ENCODE data around the gene MBD6. TPM values are rescaled to one million over a fixed set of nuclear protein-coding genes. Genes with fewer than 3 reads are reported as not detected.
"Not testable (repeated sequence)": the region's sequence is repeated elsewhere in the genome, so short reads cannot be mapped to it uniquely, and the experiment has no call there.

The MBD6 gene
- total RNA-seq, 1 donor from 2014 or later: 93.1 TPM

DNA sequence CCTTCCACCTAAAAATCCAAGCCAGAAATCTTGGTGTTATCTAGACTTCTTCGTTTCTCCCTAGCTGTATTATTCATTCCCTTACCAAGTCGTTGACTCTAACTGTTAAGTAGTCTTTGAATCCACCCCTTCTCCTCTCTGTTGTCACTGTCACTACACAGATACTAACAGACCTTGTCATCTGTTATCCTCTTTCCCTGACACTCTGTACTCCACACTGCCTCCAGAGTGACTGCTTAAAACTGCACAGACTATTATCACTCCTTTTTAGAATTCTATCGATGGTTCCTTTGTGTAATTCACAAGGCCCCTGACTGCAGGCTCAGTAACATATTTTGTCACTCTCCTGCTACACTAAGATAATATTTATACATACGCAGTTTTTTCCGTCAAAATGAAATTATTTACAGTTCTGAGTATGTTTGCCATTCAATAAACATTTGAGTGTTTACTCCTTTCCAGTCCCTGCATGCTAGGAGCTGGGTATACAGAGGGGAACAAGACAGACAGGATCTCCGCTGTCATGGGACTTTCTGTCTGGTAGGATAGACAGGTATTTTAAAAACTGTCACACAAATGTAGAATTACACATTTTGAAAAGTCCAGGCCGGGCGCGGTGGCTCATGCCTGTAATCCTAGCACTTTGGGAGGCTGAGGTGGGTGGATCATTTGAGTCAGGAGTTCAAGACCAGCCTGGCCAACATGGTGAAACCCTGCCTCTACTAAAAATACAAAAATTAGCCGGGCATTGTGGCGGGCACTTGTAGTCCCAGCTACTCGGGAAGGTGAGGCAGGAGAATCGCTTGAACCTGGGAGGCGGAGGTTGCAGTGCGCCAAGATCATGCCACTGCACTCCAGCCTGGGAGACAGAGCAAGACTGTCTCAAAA lies 31.0 kb upstream of the MBD6 start:
- Histone ChIP-seq H3K9me3 (no peaks in the 10 kb centered on the region), H3K4me1 (peaks cover 15% of the 10 kb centered on the region), H3K4me3 (no peak overlapping the region), H3K27ac (no peak overlapping the region), H3K27me3 (ENCODE audit: low read depth) (no peaks in the 10 kb centered on the region), H3K36me3 (peaks cover 54% of the 10 kb centered on the region)
- ATAC-seq: no peak
- DNase-seq: no peak
- TF ChIP-seq, protein P1, sequence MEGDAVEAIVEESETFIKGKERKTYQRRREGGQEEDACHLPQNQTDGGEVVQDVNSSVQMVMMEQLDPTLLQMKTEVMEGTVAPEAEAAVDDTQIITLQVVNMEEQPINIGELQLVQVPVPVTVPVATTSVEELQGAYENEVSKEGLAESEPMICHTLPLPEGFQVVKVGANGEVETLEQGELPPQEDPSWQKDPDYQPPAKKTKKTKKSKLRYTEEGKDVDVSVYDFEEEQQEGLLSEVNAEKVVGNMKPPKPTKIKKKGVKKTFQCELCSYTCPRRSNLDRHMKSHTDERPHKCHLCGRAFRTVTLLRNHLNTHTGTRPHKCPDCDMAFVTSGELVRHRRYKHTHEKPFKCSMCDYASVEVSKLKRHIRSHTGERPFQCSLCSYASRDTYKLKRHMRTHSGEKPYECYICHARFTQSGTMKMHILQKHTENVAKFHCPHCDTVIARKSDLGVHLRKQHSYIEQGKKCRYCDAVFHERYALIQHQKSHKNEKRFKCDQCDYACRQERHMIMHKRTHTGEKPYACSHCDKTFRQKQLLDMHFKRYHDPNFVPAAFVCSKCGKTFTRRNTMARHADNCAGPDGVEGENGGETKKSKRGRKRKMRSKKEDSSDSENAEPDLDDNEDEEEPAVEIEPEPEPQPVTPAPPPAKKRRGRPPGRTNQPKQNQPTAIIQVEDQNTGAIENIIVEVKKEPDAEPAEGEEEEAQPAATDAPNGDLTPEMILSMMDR (IDR thresholded peaks at IDR 0.05): no peak
- intact Hi-C loops (cut with DNase I): no loop called here

DNA sequence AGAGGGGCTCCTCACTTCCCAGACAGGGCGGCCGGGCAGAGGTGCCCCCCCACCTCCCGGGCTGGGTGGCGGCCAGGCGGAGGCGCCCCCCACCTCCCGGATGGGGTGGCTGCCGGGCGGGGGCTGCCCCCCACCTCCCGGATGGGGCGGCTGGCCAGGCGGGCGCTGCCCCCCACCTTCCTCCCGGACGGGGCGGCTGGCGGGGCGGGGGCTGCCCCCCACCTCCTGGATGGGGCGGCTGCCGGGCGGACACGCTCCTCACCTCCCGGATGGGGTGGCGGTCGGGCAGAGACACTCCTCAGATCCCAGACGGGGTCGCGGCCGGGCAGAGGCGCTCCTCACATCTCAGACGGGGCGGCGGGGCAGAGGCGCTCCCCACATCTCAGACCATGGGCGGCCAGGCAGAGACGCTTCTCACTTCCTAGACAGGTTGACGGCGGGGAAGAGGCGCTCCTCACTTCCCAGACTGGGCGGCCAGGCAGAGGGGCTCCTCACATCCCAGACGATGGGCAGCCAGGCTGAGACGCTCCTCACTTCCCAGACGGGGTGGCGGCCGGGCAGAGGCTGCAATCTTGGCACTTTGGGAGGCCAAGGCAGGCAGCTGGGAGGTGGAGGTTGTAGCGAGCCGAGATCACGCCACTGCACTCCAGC lies 27.4 kb upstream of the MBD6 start:
- H3K9me3 ChIP-seq; H3K27me3 ChIP-seq (ENCODE audit: low read depth); ATAC-seq; H3K27ac ChIP-seq; intact Hi-C loops (cut with DNase I); DNase-seq; H3K4me1 ChIP-seq; H3K4me3 ChIP-seq: not testable (repeated sequence)
- H3K36me3 ChIP-seq: peaks cover 77% of the 10 kb centered on the region

DNA sequence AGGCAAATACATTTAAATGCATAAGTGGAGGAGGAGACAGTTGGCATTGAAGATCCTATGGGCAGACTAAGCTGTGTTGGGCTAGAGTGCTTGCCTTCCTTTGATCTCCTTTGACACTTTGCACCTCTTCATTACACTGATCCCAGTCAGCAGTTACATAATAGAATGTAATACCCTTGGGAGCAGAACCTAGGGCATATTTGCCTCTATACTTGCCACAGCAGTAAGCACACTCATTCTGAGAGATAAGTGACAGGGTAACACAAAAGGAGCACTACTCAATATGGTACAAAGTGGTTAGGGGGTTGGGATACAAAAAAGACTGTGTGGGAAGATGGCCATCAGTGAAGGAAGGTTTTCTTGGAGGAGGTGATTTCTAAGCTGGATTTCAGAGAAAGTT lies 25.8 kb upstream of the MBD6 start:
- intact Hi-C loops (cut with DNase I): no loop called here
- Histone ChIP-seq H3K27me3 (ENCODE audit: low read depth) (no peaks in the 10 kb centered on the region), H3K9me3 (no peaks in the 10 kb centered on the region), H3K27ac (no peak overlapping the region), H3K4me1 (no peaks in the 10 kb centered on the region), H3K4me3 (no peak overlapping the region), H3K36me3 (peaks cover 77% of the 10 kb centered on the region)
- ATAC-seq: no peak
- DNase-seq: no peak
- TF ChIP-seq, protein P1 (IDR thresholded peaks at IDR 0.05): no peak

DNA sequence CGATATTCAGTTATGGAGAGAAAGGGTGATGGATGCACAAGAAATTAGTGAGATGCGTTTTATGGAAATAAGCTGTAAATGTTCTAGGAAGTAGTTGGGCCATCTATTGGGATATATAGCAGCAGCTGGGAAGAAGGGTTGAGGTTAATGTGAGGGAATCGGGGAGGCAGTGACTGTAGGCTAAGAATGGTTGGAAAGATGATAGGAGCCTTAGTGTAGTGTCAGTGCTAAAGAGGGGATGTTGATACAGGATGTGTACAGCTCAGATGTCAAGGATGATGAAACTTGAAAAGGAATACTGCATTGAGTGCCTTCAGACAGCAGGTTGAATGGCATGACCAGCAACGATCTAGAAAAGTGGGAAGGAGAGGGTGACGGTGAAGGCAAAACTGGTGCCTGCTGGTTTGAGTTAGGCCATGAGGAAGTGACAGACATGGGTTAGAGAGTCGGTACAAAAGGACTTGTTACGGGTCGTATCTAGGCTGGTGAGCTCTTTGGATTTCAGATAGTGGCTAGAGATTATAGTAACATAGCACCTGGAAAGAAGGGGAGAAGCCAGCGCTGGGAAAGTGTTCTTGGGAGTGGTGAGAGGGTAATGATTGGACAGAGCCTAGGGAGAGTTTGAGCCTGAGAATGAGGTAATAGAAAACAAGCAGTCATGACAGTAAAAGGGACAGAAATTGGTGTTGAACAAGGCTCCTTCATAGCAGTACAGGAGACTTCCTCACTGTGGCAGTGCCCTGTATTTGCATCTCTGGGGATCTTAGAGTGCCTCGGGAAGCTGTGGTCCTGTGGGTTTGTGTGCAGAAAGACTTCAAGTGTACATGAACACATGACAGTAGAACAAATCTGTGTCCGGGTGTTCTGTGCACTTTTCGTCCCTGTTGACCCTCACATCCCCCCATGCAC lies 25.1 kb upstream of the MBD6 start:
- H3K9me3 ChIP-seq: no peaks in the 10 kb centered on the region
- ATAC-seq (no peak), DNase-seq (no peak)
- no peaks in the 10 kb centered on the region for H3K27me3 ChIP-seq (ENCODE audit: low read depth)
- no peak overlapping the region for H3K4me3 ChIP-seq
- H3K27ac ChIP-seq: no peak overlapping the region
- intact Hi-C loops (cut with DNase I): no loop called here
- TF ChIP-seq, protein P1 (IDR thresholded peaks at IDR 0.05): no peak
- peaks cover 77% of the 10 kb centered on the region for H3K36me3 ChIP-seq
- no peaks in the 10 kb centered on the region for H3K4me1 ChIP-seq

DNA sequence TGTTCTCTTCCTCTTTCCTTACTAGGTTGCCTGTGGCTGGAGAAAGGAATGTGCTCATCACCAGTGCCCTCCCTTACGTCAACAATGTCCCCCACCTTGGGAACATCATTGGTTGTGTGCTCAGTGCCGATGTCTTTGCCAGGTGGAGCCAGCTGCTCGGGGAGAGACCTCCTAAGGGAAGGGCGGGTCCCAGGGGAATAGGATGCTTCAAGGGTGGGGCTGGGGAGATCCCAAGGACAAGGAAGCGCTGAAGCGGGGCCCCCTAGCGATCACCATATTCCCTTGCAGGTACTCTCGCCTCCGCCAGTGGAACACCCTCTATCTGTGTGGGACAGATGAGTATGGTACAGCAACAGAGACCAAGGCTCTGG lies 24.5 kb upstream of the MBD6 start:
- Histone ChIP-seq H3K27ac (no peak overlapping the region), H3K27me3 (ENCODE audit: low read depth) (no peaks in the 10 kb centered on the region), H3K36me3 (peaks cover 78% of the 10 kb centered on the region), H3K4me1 (no peaks in the 10 kb centered on the region), H3K9me3 (no peaks in the 10 kb centered on the region), H3K4me3 (no peak overlapping the region)
- ATAC-seq (peak in 1 of 2 donors; percentile 30), DNase-seq (no peak)
- intact Hi-C loops (cut with DNase I): no loop called here
- TF ChIP-seq, protein P1 (IDR thresholded peaks at IDR 0.05): no peak

Data from lower lobe of right lung (tissue), 2 donors.